HG03066 (cell line): ENCODE results near the gene CLMP.
"Not testable (repeated sequence)": the region's sequence is repeated elsewhere in the genome, so short reads cannot be mapped to it uniquely, and the experiment has no call there.

ENCODE experiments used
- ATAC-seq: cut with Tn5 transposase; IDR thresholded peaks from one replicate; pipeline ENCODE4 v1.9.1; 2021; ENCODE audit warnings: low read depth; ENCODE audit not compliant: unreplicated experiment

CLMP gene

GRCh38 chr11:123218451-123218850 is 23.4 kb upstream of the CLMP start:
- no peak for ATAC-seq

- no peak for ATAC-seq
Observed at GRCh38 chr11:123217897-123218296, 22.8 kb upstream of the CLMP start.

GRCh38 chr11:123216249-123216648 is 21.2 kb upstream of the CLMP start:
- ATAC-seq, result no peak

GRCh38 chr11:123214940-123215339 is 19.9 kb upstream of the CLMP start:
- no peak for ATAC-seq

- no peak for ATAC-seq
Observed at GRCh38 chr11:123214396-123214795, 19.3 kb upstream of the CLMP start.

- no peak for ATAC-seq
Observed at GRCh38 chr11:123213307-123213771, 18.3 kb upstream of the CLMP start.

GRCh38 chr11:123212406-123212805 is 17.4 kb upstream of the CLMP start:
- no peak for ATAC-seq

GRCh38 chr11:123211981-123212380 is 16.9 kb upstream of the CLMP start:
- no peak for ATAC-seq

GRCh38 chr11:123211149-123211852 is 16.3 kb upstream of the CLMP start:
- ATAC-seq, result no peak

- no peak for ATAC-seq
Observed at GRCh38 chr11:123209591-123209990, 14.5 kb upstream of the CLMP start.

- no peak for ATAC-seq
Observed at GRCh38 chr11:123206791-123207434, 11.9 kb upstream of the CLMP start.

- not testable (repeated sequence) for ATAC-seq
Observed at GRCh38 chr11:123206055-123206454, 11.0 kb upstream of the CLMP start.

- ATAC-seq, result no peak
Observed at GRCh38 chr11:123203934-123204333, 8.9 kb upstream of the CLMP start.

- no peak for ATAC-seq
Observed at GRCh38 chr11:123203471-123203870, 8.4 kb upstream of the CLMP start.

- no peak for ATAC-seq
Observed at GRCh38 chr11:123202155-123203151, 7.4 kb upstream of the CLMP start.

GRCh38 chr11:123200264-123200663 is 5.2 kb upstream of the CLMP start:
- ATAC-seq, result no peak

- ATAC-seq, result no peak
Observed at GRCh38 chr11:123197711-123198110, 2.7 kb upstream of the CLMP start.

GRCh38 chr11:123196060-123196714 is 1.1 kb upstream of the CLMP start:
- ATAC-seq, result no peak

GRCh38 chr11:123194337-123195187 is 486 bp downstream of the CLMP start:
- no peak for ATAC-seq

GRCh38 chr11:123193742-123194141 is 1.3 kb downstream of the CLMP start:
- no peak for ATAC-seq
